Gastroesophageal sphincter (tissue), 4 donors: ENCODE measurements around the gene CACNA1A. TPM values are rescaled to one million over a fixed set of nuclear protein-coding genes. Genes with fewer than 3 reads are reported as not detected.

Experiments used
- ATAC-seq: fragments of 150-250 bp; one replicate; pipeline ENCODE4 v1.9.1; 2016; ENCODE audit warnings: mild to moderate bottlenecking, moderate library complexity
- H3K27ac ChIP-seq, 4 donors: fragments of 200-600 bp; sonication (generic) in 3 of 4; 1 replicate in 3 of 4; 2 replicates in 1 of 4; pipeline ENCODE4 v1.5.1; 2016 to 2019
- H3K27me3 ChIP-seq: fragments of 200-600 bp; sonication (generic); one replicate; pipeline ENCODE4 v1.5.1; 2019
- H3K36me3 ChIP-seq, 2 donors: fragments of 200-600 bp; sonication (generic); one replicate each; pipeline ENCODE4 v1.5.1; 2019; ENCODE audit warnings: control low read depth in 1 of 2
- H3K4me1 ChIP-seq, 3 donors: fragments of 200-600 bp; sonication (generic); 1 replicate in 2 of 3; 2 replicates in 1 of 3; pipeline ENCODE4 v1.5.1; 2016 to 2019; ENCODE audit warnings: control low read depth in 2 of 3
- H3K4me3 ChIP-seq, 2 donors: fragments of 200-600 bp; sonication (generic); one replicate each; pipeline ENCODE4 v1.5.1; 2019; ENCODE audit warnings: mild to moderate bottlenecking in 1 of 2, moderate library complexity in 1 of 2
- H3K9me3 ChIP-seq, 3 donors: fragments of 200-600 bp; sonication (generic); one replicate each; pipeline ENCODE4 v1.5.1; 2017 to 2019; ENCODE audit warnings: control low read depth in 2 of 3
- EP300 ChIP-seq: sonication (generic); formaldehyde crosslinking; IDR thresholded peaks from one replicate; pipeline ENCODE4 v1.6.1; 2017; ENCODE audit warnings: antibody characterized with exemption, mild to moderate bottlenecking
- POLR2A ChIP-seq, 2 donors: fragments of 450-650 bp; IDR thresholded peaks; one replicate each; pipeline ENCODE4 v1.6.1; 2017; ENCODE audit warnings: antibody characterized with exemption in 2 of 2, mild to moderate bottlenecking in 2 of 2, moderate library complexity in 1 of 2
- POLR2AphosphoS5 ChIP-seq: sonication (generic); formaldehyde crosslinking; IDR thresholded peaks from one replicate; pipeline ENCODE4 v1.6.1; 2017; ENCODE audit warnings: antibody characterized with exemption
- WGBS, 2 donors: methylation state at CpG; one replicate each; pipeline ENCODE4 v1.1.5; 2018; ENCODE audit warnings: low coverage in 1 of 2; 5-methylcytosine and 5-hydroxymethylcytosine counted together
- total RNA-seq, 4 donors: library from RNA; depleted of rRNA; stranded (reverse); fragments of >200 nt; gene quantifications; one replicate each; pipeline ENCODE4 v1.1.0, GENCODE V29; 2016
- TF ChIP-seq, protein P1 (sequence below), 4 experiments: fragments of 200-600 bp in 2 of 4; fragments of 450-650 bp in 2 of 4; sonication (generic) in 1 of 4; IDR thresholded peaks; one replicate each; pipeline ENCODE4 v1.5.1; 2017 to 2019; ENCODE audit warnings: antibody characterized with exemption in 4 of 4, mild to moderate bottlenecking in 2 of 4, moderate library complexity in 2 of 4

CACNA1A gene
- total RNA-seq, 4 donors from 2014 or later = 0.54 to 1.3 (median 0.93) TPM; not detected in 1

DNA sequence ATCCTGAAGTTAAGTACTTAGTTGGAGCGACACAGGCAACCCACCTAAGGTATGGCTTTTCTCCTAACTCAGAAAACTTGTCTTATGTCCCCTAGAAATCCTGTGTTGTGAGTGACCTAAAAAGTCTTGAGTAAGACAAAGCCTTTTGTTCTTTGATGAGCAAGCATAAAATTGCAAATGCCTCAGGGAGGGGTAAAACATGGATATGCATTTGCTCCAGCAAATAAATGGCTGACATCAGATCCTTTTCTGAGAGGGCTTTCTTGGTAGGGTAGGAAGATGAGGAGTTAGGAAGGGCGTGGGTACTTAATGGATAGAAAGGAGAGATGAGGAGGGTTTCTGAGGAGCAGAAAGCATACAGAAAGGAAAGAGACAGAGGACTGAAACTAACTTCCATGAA lies 192.4 kb downstream of the CACNA1A start:
- WGBS, 2 donors = 78 to 95% methylated on average over 2 of the region's 2 CpGs
- no peaks in the 10 kb centered on the region for H3K4me1 ChIP-seq
- TF ChIP-seq, protein P1, sequence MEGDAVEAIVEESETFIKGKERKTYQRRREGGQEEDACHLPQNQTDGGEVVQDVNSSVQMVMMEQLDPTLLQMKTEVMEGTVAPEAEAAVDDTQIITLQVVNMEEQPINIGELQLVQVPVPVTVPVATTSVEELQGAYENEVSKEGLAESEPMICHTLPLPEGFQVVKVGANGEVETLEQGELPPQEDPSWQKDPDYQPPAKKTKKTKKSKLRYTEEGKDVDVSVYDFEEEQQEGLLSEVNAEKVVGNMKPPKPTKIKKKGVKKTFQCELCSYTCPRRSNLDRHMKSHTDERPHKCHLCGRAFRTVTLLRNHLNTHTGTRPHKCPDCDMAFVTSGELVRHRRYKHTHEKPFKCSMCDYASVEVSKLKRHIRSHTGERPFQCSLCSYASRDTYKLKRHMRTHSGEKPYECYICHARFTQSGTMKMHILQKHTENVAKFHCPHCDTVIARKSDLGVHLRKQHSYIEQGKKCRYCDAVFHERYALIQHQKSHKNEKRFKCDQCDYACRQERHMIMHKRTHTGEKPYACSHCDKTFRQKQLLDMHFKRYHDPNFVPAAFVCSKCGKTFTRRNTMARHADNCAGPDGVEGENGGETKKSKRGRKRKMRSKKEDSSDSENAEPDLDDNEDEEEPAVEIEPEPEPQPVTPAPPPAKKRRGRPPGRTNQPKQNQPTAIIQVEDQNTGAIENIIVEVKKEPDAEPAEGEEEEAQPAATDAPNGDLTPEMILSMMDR (IDR thresholded peaks at IDR 0.05) = no peak
- TF ChIP-seq POLR2A (IDR thresholded peaks at IDR 0.05) = no peak
- no peak for TF ChIP-seq EP300
- TF ChIP-seq POLR2AphosphoS5 = no peak
- peaks cover 0 to 42% (median 0%) of the 10 kb centered on the region in 3 donors for H3K9me3 ChIP-seq
- H3K36me3 ChIP-seq = no peaks in the 10 kb centered on the region
- H3K27ac ChIP-seq = no peak overlapping the region
- no peak overlapping the region for H3K4me3 ChIP-seq
- H3K27me3 ChIP-seq = peaks cover 16% of the 10 kb centered on the region
- no peak for ATAC-seq

DNA sequence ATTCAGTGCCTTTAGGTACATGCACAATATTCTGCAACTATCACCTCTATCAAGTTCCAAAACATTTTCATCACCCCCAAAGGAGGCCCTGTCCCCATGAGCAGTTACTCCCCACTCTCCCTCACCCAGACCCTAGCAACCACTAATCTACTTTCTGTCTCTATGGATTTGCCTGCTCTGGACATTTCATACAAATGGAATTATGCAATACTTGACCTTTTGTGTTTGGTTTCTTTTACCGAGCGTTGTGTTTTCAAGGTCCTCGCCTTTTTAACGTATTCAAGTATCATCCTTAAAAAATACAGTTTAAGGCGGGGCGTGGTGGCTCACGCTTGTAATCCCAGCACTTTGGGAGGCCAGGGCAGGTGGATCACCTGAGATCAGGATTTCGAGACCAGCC lies 196.4 kb downstream of the CACNA1A start:
- 80 to 84% methylated on average over 7 to 8 of the region's 8 CpGs for WGBS, 2 donors
- peaks cover 21% of the 10 kb centered on the region for H3K27me3 ChIP-seq
- ATAC-seq = no peak
- H3K27ac ChIP-seq = no peak overlapping the region
- H3K4me3 ChIP-seq = no peak overlapping the region
- H3K36me3 ChIP-seq = no peaks in the 10 kb centered on the region
- TF ChIP-seq, protein P1 (IDR thresholded peaks at IDR 0.05) = no peak
- no peak for TF ChIP-seq POLR2A (IDR thresholded peaks at IDR 0.05)
- no peak for TF ChIP-seq EP300
- TF ChIP-seq POLR2AphosphoS5 = no peak
- H3K4me1 ChIP-seq = no peaks in the 10 kb centered on the region
- peaks cover 0 to 31% (median 0%) of the 10 kb centered on the region in 3 donors for H3K9me3 ChIP-seq

DNA sequence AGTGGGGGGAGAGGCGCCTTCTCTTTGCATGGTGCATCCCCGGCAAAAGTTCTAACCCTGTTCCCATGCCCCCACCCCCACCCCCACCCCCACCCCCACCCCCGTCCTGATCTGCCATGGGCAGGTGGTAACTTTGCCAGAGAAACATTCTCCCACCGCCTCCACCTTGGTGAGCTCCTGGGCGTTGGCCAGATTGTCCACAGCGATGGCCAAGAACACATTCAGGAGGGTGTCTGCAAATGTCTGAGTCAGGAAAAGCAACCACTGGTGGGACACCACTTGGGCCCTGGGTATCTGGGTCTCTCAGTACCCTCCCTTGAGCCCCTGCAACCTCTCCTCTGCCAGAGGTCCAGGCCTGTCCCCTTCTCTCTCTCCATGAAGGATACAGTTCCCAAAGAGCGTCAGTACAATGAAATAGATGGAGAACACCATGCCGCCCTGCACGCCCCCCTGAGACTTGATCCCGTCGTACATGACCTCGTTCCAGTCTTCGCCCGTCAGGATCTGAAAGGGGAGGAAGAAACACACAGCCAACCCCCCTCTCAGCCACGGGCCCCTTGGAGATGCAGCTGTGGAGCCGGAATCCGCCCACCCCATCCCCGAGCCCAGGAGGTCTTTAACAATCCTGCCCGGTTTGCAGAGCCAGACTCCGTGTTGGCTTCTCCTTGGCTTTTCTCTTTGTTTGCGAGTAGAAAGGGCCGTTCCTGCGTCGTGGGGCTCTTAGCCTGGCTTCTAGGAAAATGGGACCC lies 202.7 kb downstream of the CACNA1A start:
- no peak overlapping the region for H3K4me3 ChIP-seq
- ATAC-seq = no peak
- no peaks in the 10 kb centered on the region for H3K36me3 ChIP-seq
- 57 to 64% methylated on average over 13 to 17 of the region's 24 CpGs for WGBS, 2 donors
- H3K27me3 ChIP-seq = peaks cover 80% of the 10 kb centered on the region
- H3K27ac ChIP-seq = no peak overlapping the region
- peaks cover 0 to 5% (median 0%) of the 10 kb centered on the region in 3 donors for H3K4me1 ChIP-seq
- TF ChIP-seq POLR2AphosphoS5 = no peak
- TF ChIP-seq EP300 = no peak
- no peaks in the 10 kb centered on the region for H3K9me3 ChIP-seq

DNA sequence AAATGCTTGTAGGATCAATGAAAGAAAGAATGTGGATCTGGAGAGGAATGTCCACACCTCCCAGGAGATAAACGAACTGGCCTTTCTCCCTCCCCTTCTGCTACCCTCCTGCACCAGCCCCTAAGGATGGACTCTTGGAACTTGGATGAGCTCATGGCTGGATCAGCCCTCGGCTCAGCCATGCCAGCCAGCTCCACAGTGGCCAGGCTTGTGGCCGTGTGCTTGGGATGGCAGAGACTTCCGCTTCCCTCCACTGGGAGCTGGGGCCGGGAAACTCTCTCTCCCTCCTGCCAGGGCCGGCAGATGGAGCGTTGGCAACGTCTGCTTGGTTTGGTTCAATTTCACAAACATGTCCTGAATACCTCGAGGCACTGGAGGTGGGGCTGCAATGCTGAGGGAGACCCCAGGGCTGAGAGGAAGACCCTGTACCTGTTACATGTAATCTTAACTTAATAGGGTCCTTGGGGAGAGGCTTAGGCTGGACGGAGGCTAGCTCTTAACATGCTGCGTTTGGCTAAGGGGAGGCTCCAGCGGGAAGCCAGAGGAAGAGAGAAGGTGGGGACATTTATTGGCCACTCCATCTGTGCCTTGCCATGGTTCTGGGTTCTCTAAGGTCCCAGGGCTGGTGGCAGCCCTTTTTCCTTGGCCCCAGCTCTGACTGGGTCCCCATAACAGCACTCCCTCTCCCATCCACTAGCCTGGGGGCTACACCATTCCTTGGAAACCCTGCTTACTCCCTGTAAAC lies 203.6 kb downstream of the CACNA1A start:
- no peak for TF ChIP-seq POLR2AphosphoS5
- TF ChIP-seq, protein P1 (IDR thresholded peaks at IDR 0.05) = no peak
- TF ChIP-seq POLR2A (IDR thresholded peaks at IDR 0.05) = no peak
- TF ChIP-seq EP300 = no peak
- Histone ChIP-seq H3K4me3 (no peak overlapping the region), H3K9me3 (no peaks in the 10 kb centered on the region), H3K4me1 (peaks cover 0 to 8% (median 0%) of the 10 kb centered on the region in 3 donors), H3K27ac (no peak overlapping the region), H3K27me3 (peaks cover 88% of the 10 kb centered on the region), H3K36me3 (no peaks in the 10 kb centered on the region)
- ATAC-seq = no peak
- WGBS, 2 donors = 13 to 20% methylated on average over 2 to 8 of the region's 12 CpGs

DNA sequence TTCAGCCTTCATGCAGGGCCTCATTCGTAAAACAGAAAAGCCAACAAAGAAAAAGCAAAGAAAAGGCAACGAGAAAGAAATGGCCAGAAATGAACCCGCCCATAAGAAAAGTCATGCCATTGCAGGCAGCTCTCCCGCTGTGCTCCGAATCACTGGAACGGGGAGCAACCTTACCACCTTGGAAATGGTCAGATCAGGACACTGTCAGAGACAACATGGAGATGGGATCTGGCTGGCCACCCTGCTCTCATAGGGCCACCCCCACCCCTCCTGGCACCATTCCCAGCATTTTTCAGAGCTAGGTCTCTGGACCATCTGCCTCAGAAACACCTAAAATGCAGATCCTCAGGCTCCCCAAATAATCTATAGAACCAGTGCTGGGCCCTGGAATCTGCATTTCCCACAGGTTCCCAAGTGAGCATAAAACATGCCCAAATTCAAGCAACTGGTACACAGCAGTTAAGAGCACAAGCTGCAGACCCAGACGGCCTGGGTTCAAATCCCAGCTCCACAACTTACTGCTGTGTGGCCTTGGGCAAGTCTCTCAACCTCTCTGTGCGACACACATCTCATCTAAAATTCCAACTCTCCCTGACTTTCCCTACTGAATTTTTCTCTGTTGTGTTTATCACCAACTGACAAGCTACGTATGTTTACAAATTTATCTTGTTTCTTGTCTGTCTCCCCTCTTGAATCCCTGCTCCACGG lies 204.5 kb downstream of the CACNA1A start:
- ATAC-seq = no peak
- 56 to 63% methylated on average over 8 to 10 of the region's 10 CpGs for WGBS, 2 donors
- Histone ChIP-seq H3K27me3 (peaks cover 94% of the 10 kb centered on the region), H3K9me3 (no peaks in the 10 kb centered on the region), H3K27ac (no peak overlapping the region), H3K36me3 (no peaks in the 10 kb centered on the region), H3K4me1 (peaks cover 0 to 8% (median 0%) of the 10 kb centered on the region in 3 donors), H3K4me3 (no peak overlapping the region)
- TF ChIP-seq POLR2A (IDR thresholded peaks at IDR 0.05) (no peak), EP300 (no peak), POLR2AphosphoS5 (no peak)
- TF ChIP-seq, protein P1 (IDR thresholded peaks at IDR 0.05) = no peak
